Astrocyte (in vitro differentiated cells and primary cell): ENCODE results near the gene SCAMP5.

Experiments
- EZH2 ChIP-seq: IDR thresholded peaks from 2 replicates; pipeline ENCODE4 v1.6.1; 2012; ENCODE audit warnings: mild to moderate bottlenecking, low read length, inconsistent platforms; ENCODE audit not compliant: insufficient read depth
- TF ChIP-seq, protein P1 (sequence below): IDR thresholded peaks from 2 replicates; pipeline ENCODE4 v1.5.1; 2011; ENCODE audit warnings: low read depth, mild to moderate bottlenecking, inconsistent platforms, low read length, moderate library complexity; ENCODE audit not compliant: insufficient read depth

DNA sequence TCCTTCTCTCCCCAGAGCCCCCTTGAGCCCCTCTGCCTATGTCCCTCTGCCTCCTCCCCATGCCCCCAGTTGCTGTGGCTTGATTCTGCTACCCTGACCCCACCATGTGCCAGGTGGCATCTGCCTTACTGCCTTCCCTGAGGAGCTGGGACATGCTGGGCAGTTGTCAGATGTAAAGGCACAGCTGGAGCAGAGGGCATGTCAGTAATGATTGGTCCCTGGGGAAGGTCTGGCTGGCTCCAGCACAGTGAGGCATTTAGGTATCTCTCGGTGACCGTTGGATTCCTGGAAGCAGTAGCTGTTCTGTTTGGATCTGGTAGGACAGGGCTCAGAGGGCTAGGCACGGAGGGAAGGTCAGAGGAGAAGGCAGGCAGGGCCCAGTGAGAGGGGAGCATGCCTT lies 24.6 kb downstream of the SCAMP5 start:
- TF ChIP-seq, protein P1, sequence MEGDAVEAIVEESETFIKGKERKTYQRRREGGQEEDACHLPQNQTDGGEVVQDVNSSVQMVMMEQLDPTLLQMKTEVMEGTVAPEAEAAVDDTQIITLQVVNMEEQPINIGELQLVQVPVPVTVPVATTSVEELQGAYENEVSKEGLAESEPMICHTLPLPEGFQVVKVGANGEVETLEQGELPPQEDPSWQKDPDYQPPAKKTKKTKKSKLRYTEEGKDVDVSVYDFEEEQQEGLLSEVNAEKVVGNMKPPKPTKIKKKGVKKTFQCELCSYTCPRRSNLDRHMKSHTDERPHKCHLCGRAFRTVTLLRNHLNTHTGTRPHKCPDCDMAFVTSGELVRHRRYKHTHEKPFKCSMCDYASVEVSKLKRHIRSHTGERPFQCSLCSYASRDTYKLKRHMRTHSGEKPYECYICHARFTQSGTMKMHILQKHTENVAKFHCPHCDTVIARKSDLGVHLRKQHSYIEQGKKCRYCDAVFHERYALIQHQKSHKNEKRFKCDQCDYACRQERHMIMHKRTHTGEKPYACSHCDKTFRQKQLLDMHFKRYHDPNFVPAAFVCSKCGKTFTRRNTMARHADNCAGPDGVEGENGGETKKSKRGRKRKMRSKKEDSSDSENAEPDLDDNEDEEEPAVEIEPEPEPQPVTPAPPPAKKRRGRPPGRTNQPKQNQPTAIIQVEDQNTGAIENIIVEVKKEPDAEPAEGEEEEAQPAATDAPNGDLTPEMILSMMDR, result no peak
- TF ChIP-seq EZH2, result no peak
